A549 (cell line): Measurements from ENCODE around the gene MYO1E. TPM values are rescaled to one million over a fixed set of nuclear protein-coding genes. Genes with fewer than 3 reads are reported as not detected.
A peak's percentile ranks its signal among the peaks of the same experiment; 100 is the strongest.

Experiments
- ATAC-seq, 2 experiments: fragments of 200-7000 bp in 1 of 2; fragments of >200 bp in 1 of 2; cut with Nextera tagmentation in 1 of 2; cut with Tn5 transposase in 1 of 2; 3 replicates each; pipeline versions ENCODE4 v1.8.0 to v1.9.1; 2018 to 2020; ENCODE audit warnings: mild to moderate bottlenecking in 1 of 2, moderate library complexity in 1 of 2
- CTCF ChIA-PET: fragments of 300-600 bp; sonication (Branson Sonifier 250); formaldehyde crosslinking; extraction: SDS; loops from one replicate; lab custom pipeline; 2021; ENCODE audit warnings: antibody characterized with exemption, inconsistent platforms; lab: Yijun Ruan, JAX
- POLR2A ChIA-PET: fragments of 350-600 bp; formaldehyde crosslinking; extraction: SDS; loops from one replicate; lab custom pipeline; 2021; ENCODE audit warnings: antibody characterized with exemption, inconsistent platforms; lab: Yijun Ruan, JAX
- DNase-seq, 2 experiments: peaks; one replicate each; pipeline versions ENCODE4 v3.0.0 to v3.0.0-alpha.2; 2011 to 2016; ENCODE audit warnings: low read depth in 1 of 2, low spot score in 1 of 2
- FAIRE-seq: peaks from 2 replicates; lab custom pipeline; 2011; peaks lifted over from hg19 to GRCh38; lab: Jason Lieb, UNC
- H3K27ac ChIP-seq, 2 experiments: fragments of >200 bp; sonication (Bioruptor Twin); formaldehyde crosslinking; 3 replicates each; pipeline ENCODE4 v1.5.1; 2016 to 2017
- H3K4me1 ChIP-seq: fragments of >200 bp; sonication (Bioruptor Twin); formaldehyde crosslinking; 3 replicates; pipeline ENCODE4 v1.6.1; 2016
- H3K4me2 ChIP-seq: fragments of >200 bp; sonication (Bioruptor Twin); formaldehyde crosslinking; 3 replicates; pipeline ENCODE4 v1.6.1; 2016
- H3K4me3 ChIP-seq: fragments of >200 bp; sonication (Bioruptor Twin); formaldehyde crosslinking; 3 replicates; pipeline ENCODE4 v1.5.1; 2016
- H3K9me3 ChIP-seq: fragments of >200 bp; sonication (Bioruptor Twin); formaldehyde crosslinking; 3 replicates; pipeline ENCODE4 v1.6.1; 2016
- CTCF ChIP-seq: fragments of >200 bp; sonication (Bioruptor Twin); formaldehyde crosslinking; IDR thresholded peaks from 3 replicates; pipeline ENCODE4 v1.5.1; 2016
- FOSB ChIP-seq: fragments of 250-450 bp; sonication (Bioruptor Pico); IDR thresholded peaks from 2 replicates; pipeline ENCODE4 v1.5.0; 2020; ENCODE audit warnings: mild to moderate bottlenecking, moderate library complexity
- HEYL ChIP-seq: fragments of 250-450 bp; sonication (Bioruptor Pico); IDR thresholded peaks from 2 replicates; pipeline ENCODE4 v1.8.0; 2021; ENCODE audit warnings: mild to moderate bottlenecking, moderate library complexity
- HMGXB4 ChIP-seq: fragments of 250-450 bp; sonication (Bioruptor Pico); IDR thresholded peaks from 2 replicates; pipeline ENCODE4 v1.5.0; 2021; ENCODE audit warnings: mild to moderate bottlenecking, moderate library complexity, borderline replicate concordance
- MYC ChIP-seq: IDR thresholded peaks from 2 replicates; pipeline ENCODE4 v1.6.1; 2012; ENCODE audit warnings: mild to moderate bottlenecking, inconsistent platforms, low read length, improper control_type of control experiment, borderline replicate concordance
- PBX3 ChIP-seq: IDR thresholded peaks from 2 replicates; pipeline ENCODE4 v1.6.1; 2012
- POLR2A ChIP-seq: IDR thresholded peaks from 2 replicates; pipeline ENCODE4 v1.6.1; 2012; ENCODE audit warnings: mild to moderate bottlenecking, low read length
- RCOR1 ChIP-seq: fragments of 150-350 bp; IDR thresholded peaks from 2 replicates; pipeline ENCODE4 v1.6.1; 2014; ENCODE audit warnings: antibody characterized with exemption, low read length, low read depth
- TP53 ChIP-seq: fragments of 250-450 bp; sonication (Bioruptor Pico); IDR thresholded peaks from 2 replicates; pipeline ENCODE4 v1.5.0; 2021; ENCODE audit warnings: mild to moderate bottlenecking, moderate library complexity
- ZSCAN20 ChIP-seq: fragments of 250-450 bp; sonication (Bioruptor Pico); IDR thresholded peaks from 2 replicates; pipeline ENCODE4 v1.8.0; 2022; ENCODE audit warnings: mild to moderate bottlenecking, moderate library complexity
- WGBS: methylation state at CpG from one replicate; pipeline ENCODE4 v1.1.6; 2017; ENCODE audit errors: missing lambda C conversion rate; 5-methylcytosine and 5-hydroxymethylcytosine counted together
- polyA plus RNA-seq, 4 experiments: library from polyadenylated mRNA; depleted of rRNA in 3 of 4; stranded (reverse); fragments of >200 nt; fragmentation: RNase III in 1 of 4; extraction: RNeasy Plus Mini Kit Qiagen cat#74134 plus additional on column Dnase treatment in 1 of 4; gene quantifications; 2 replicates in 3 of 4; 3 replicates in 1 of 4; pipeline ENCODE4 v1.2.3, GENCODE V29; 2011 to 2017
- TF ChIP-seq, protein P1 (sequence below): IDR thresholded peaks from 2 replicates; pipeline ENCODE4 v1.6.1; 2012
- TF ChIP-seq, protein P2 (sequence below): fragments of 200-600 bp; sonication (generic); IDR thresholded peaks from 2 replicates; pipeline ENCODE4 v1.6.1; 2016; ENCODE audit warnings: antibody characterized with exemption, mild to moderate bottlenecking, moderate library complexity

The MYO1E gene
- polyA plus RNA-seq, 2 of the 4 experiments (the other 2 are of a cell fraction) = 202 to 497 TPM

GRCh38 chr15:59159210-59159609, 213.5 kb downstream of the MYO1E start:
- Histone ChIP-seq H3K4me3 (no peak overlapping the region), H3K27ac (peak overlapping the region in 1 of 2 experiments; percentile 3; a peak in 1 of 6 replicates), H3K9me3 (no peaks in the 10 kb centered on the region), H3K4me1 (no peaks in the 10 kb centered on the region), H3K4me2 (no peak overlapping the region)
- ChIA-PET CTCF (interaction anchor here (0.7 to 3.3 kb wide), 6 partner anchors 15 to 370 kb away, joined by 3 to 11 read pairs (median 4); no protein-coding TSS in a partner anchor), POLR2A (no interaction called here)
- no peak for TF ChIP-seq FOSB (CRISPR knock-in tag)
- no peak for TF ChIP-seq MYC
- 92% methylated on average over 9 of the region's 9 CpGs for WGBS
- ATAC-seq (peak in 1 of 2 experiments; percentile 12; a peak in 1 of 6 replicates), FAIRE-seq (no peak), DNase-seq (no peak)

- ChIA-PET POLR2A (no interaction called here), CTCF (interaction anchor here (0.7 to 3.3 kb wide), 8 partner anchors 16 to 370 kb away, joined by 3 to 11 read pairs (median 4); no protein-coding TSS in a partner anchor)
- no peak overlapping the region for H3K27ac ChIP-seq
- H3K4me1 ChIP-seq = no peaks in the 10 kb centered on the region
- TF ChIP-seq HEYL (CRISPR knock-in tag) = no peak
- TF ChIP-seq HMGXB4 = no peak
- TF ChIP-seq TP53 (CRISPR knock-in tag) = no peak
- no peak for TF ChIP-seq RCOR1
- TF ChIP-seq POLR2A = no peak
- TF ChIP-seq ZSCAN20 (CRISPR knock-in tag) = no peak
- TF ChIP-seq, protein P1, sequence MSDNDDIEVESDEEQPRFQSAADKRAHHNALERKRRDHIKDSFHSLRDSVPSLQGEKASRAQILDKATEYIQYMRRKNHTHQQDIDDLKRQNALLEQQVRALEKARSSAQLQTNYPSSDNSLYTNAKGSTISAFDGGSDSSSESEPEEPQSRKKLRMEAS = no peak
- TF ChIP-seq PBX3 = no peak
- WGBS = 93% methylated on average over 7 of the region's 7 CpGs
- ATAC-seq (no peak; a peak in 1 of 6 replicates), DNase-seq (no peak), FAIRE-seq (no peak)
- H3K4me3 ChIP-seq = no peak overlapping the region
- H3K4me2 ChIP-seq = no peak overlapping the region
- H3K9me3 ChIP-seq = no peaks in the 10 kb centered on the region
Observed at GRCh38 chr15:59158701-59159034, 214.0 kb downstream of the MYO1E start.

- TF ChIP-seq CTCF = no peak
- TF ChIP-seq, protein P2, sequence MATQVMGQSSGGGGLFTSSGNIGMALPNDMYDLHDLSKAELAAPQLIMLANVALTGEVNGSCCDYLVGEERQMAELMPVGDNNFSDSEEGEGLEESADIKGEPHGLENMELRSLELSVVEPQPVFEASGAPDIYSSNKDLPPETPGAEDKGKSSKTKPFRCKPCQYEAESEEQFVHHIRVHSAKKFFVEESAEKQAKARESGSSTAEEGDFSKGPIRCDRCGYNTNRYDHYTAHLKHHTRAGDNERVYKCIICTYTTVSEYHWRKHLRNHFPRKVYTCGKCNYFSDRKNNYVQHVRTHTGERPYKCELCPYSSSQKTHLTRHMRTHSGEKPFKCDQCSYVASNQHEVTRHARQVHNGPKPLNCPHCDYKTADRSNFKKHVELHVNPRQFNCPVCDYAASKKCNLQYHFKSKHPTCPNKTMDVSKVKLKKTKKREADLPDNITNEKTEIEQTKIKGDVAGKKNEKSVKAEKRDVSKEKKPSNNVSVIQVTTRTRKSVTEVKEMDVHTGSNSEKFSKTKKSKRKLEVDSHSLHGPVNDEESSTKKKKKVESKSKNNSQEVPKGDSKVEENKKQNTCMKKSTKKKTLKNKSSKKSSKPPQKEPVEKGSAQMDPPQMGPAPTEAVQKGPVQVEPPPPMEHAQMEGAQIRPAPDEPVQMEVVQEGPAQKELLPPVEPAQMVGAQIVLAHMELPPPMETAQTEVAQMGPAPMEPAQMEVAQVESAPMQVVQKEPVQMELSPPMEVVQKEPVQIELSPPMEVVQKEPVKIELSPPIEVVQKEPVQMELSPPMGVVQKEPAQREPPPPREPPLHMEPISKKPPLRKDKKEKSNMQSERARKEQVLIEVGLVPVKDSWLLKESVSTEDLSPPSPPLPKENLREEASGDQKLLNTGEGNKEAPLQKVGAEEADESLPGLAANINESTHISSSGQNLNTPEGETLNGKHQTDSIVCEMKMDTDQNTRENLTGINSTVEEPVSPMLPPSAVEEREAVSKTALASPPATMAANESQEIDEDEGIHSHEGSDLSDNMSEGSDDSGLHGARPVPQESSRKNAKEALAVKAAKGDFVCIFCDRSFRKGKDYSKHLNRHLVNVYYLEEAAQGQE = no peak
- H3K27ac ChIP-seq = no peak overlapping the region
- FAIRE-seq (no peak), DNase-seq (no peak), ATAC-seq (no peak)
- WGBS = 91% methylated on average over 9 of the region's 9 CpGs
- H3K4me3 ChIP-seq = no peak overlapping the region
- no peaks in the 10 kb centered on the region for H3K4me1 ChIP-seq
- POLR2A ChIA-PET = no interaction called here
- H3K4me2 ChIP-seq = no peak overlapping the region
- CTCF ChIA-PET = interaction anchor here (0.6 to 3.3 kb wide), 8 partner anchors 16 to 470 kb away, joined by 3 to 11 read pairs (median 4); no protein-coding TSS in a partner anchor
- no peaks in the 10 kb centered on the region for H3K9me3 ChIP-seq
Observed at GRCh38 chr15:59157840-59158700, 214.6 kb downstream of the MYO1E start.
